PFSK-1 (cell line): Measurements from ENCODE around the gene MAP2.

Experiments used
- FOXP2 ChIP-seq: optimal IDR thresholded peaks from 2 replicates; pipeline ENCODE3; 2011; ENCODE audit warnings: borderline replicate concordance, control low read depth, inconsistent platforms; ENCODE audit not compliant: insufficient read depth; ENCODE audit errors: extremely low read length, extremely low read depth
- POLR2AphosphoS5 ChIP-seq: IDR thresholded peaks from 2 replicates; pipeline ENCODE4 v1.6.1; 2012; ENCODE audit warnings: low read depth, mild to moderate bottlenecking, control low read depth, low read length, moderate library complexity
- SIN3A ChIP-seq: IDR thresholded peaks from 2 replicates; pipeline ENCODE4 v1.6.1; 2012; ENCODE audit warnings: mild to moderate bottlenecking, low read length, moderate library complexity, borderline replicate concordance; ENCODE audit not compliant: insufficient read depth
- TAF1 ChIP-seq: IDR thresholded peaks from 2 replicates; pipeline ENCODE4 v1.6.1; 2012; ENCODE audit warnings: low read length, control low read depth, borderline replicate concordance; ENCODE audit not compliant: insufficient read depth
- TF ChIP-seq, protein P1 (sequence below), 2 experiments: IDR thresholded peaks; 2 replicates each; pipeline versions ENCODE4 v1.6.1 to v1.8.0; 2011 to 2012; ENCODE audit warnings: low read depth in 2 of 2, low read length in 2 of 2, control low read depth in 1 of 2, inconsistent platforms in 1 of 2, mild to moderate bottlenecking in 1 of 2, moderate library complexity in 1 of 2; ENCODE audit not compliant: insufficient read depth in 1 of 2

Gene MAP2

GRCh38 chr2:209653134-209653533 lies 229.3 kb downstream of the MAP2 start:
- TF ChIP-seq TAF1 (no peak), FOXP2 (no peak), SIN3A (no peak), POLR2AphosphoS5 (no peak)
- TF ChIP-seq, protein P1, sequence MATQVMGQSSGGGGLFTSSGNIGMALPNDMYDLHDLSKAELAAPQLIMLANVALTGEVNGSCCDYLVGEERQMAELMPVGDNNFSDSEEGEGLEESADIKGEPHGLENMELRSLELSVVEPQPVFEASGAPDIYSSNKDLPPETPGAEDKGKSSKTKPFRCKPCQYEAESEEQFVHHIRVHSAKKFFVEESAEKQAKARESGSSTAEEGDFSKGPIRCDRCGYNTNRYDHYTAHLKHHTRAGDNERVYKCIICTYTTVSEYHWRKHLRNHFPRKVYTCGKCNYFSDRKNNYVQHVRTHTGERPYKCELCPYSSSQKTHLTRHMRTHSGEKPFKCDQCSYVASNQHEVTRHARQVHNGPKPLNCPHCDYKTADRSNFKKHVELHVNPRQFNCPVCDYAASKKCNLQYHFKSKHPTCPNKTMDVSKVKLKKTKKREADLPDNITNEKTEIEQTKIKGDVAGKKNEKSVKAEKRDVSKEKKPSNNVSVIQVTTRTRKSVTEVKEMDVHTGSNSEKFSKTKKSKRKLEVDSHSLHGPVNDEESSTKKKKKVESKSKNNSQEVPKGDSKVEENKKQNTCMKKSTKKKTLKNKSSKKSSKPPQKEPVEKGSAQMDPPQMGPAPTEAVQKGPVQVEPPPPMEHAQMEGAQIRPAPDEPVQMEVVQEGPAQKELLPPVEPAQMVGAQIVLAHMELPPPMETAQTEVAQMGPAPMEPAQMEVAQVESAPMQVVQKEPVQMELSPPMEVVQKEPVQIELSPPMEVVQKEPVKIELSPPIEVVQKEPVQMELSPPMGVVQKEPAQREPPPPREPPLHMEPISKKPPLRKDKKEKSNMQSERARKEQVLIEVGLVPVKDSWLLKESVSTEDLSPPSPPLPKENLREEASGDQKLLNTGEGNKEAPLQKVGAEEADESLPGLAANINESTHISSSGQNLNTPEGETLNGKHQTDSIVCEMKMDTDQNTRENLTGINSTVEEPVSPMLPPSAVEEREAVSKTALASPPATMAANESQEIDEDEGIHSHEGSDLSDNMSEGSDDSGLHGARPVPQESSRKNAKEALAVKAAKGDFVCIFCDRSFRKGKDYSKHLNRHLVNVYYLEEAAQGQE (IDR thresholded peaks at IDR 0.05; ENCODE audit: insufficient read depth in 1 of 2, low read depth in 2 of 2, low read length in 2 of 2) = no peak

- TF ChIP-seq, protein P1 (IDR thresholded peaks at IDR 0.05; ENCODE audit: insufficient read depth in 1 of 2, low read depth in 2 of 2, low read length in 2 of 2) = no peak
- no peak for TF ChIP-seq FOXP2
- TF ChIP-seq TAF1 = peak; percentile 35; the same call in 1 of the 2 replicates
- TF ChIP-seq SIN3A = no peak
- peak; percentile 65; the same call in 1 of the 2 replicates for TF ChIP-seq POLR2AphosphoS5
These were observed 237.5 kb downstream of the MAP2 start for GRCh38 chr2:209661286-209661894.

DNA sequence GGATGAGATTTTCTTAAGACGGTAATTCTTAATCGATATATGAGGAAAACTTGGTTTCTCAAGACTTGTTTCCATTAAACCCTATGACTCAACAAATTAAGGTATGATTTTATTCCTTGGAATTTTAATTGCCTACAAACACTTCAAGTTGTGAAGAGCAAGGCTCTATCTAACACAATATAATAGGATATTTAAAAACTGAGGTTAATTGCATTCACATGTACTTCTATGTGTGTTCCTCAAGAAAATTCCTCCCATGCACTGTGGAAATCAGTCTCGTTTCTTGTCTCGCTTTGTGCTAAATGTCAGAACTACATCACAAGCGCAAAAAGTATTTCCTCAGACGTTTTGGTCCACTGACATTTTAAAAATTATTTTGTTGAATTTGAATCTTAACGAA lies 238.2 kb downstream of the MAP2 start:
- TF ChIP-seq POLR2AphosphoS5 (no peak), SIN3A (no peak), TAF1 (no peak), FOXP2 (no peak)
- TF ChIP-seq, protein P1 (IDR thresholded peaks at IDR 0.05; ENCODE audit: insufficient read depth in 1 of 2, low read depth in 2 of 2, low read length in 2 of 2) = no peak

GRCh38 chr2:209663139-209663538 lies 239.3 kb downstream of the MAP2 start:
- TF ChIP-seq SIN3A (0 out of 2 replicates have a peak, but pooled peaks have one; percentile 86), POLR2AphosphoS5 (peak; percentile 70), FOXP2 (no peak), TAF1 (peak; percentile 36; the same call in 1 of the 2 replicates)

DNA sequence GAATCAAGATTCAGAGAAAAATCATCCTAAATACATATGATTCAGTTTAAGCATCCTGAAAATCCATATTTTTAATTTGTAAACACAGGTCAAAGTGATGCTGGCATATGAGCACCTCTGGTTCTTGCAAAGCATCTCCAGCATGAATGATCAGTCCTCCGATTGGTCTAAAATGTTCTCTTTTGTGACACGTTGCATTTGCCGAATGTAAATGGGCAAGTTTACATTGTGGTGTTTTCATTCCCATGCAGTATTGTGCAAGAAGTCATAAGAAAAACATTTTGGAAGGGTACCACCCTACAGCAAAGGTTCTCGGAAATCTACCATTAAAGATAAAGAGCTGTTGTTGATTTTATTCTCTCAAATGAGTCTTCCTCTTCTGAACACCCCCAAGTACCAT lies 239.8 kb downstream of the MAP2 start:
- TF ChIP-seq SIN3A (no peak), POLR2AphosphoS5 (no peak), FOXP2 (no peak), TAF1 (no peak)
- TF ChIP-seq, protein P1 (IDR thresholded peaks at IDR 0.05; ENCODE audit: insufficient read depth in 1 of 2, low read depth in 2 of 2, low read length in 2 of 2) = no peak
